Activated naive CD8-positive, alpha-beta T cell treated with anti-CD3 and anti-CD28 coated beads, Interleukin-2, amount 10 ng/mL, durations not matched to agents 7 days and 5 days (primary cell): ENCODE data around the gene LASP1. TPM values are rescaled to one million over a fixed set of nuclear protein-coding genes. Genes with fewer than 3 reads are reported as not detected.
"Not testable (repeated sequence)": the region's sequence is repeated elsewhere in the genome, so short reads cannot be mapped to it uniquely, and the experiment has no call there.

Experiments used
- ATAC-seq: fragments of 150-1000 bp; cut with Tn5 transposase; one replicate; pipeline ENCODE4 v1.10.0; 2021; ENCODE audit warnings: low read depth, moderate library complexity
- POLR2A ChIA-PET: fragments of 350-600 bp; sonication (Branson Sonifier 250); formaldehyde crosslinking; loops from one replicate; lab custom pipeline; 2021; ENCODE audit warnings: antibody characterized with exemption; lab: Charles Lee
- DNase-seq: peaks from one replicate; pipeline ENCODE4 v3.0.0; 2021
- H3K27ac Mint-ChIP-seq: one replicate; pipeline ENCODE4 v1.8.0; 2022; ENCODE audit warnings: mild to moderate bottlenecking, mixed read lengths
- H3K27me3 Mint-ChIP-seq: one replicate; pipeline ENCODE4 v1.8.0; 2022; ENCODE audit warnings: mild to moderate bottlenecking, moderate library complexity, mixed read lengths
- H3K36me3 Mint-ChIP-seq: one replicate; pipeline ENCODE4 v1.8.0; 2021; ENCODE audit warnings: mild to moderate bottlenecking, mixed read lengths
- H3K4me1 Mint-ChIP-seq: one replicate; pipeline ENCODE4 v1.8.0; 2021; ENCODE audit warnings: mixed read lengths
- H3K4me3 Mint-ChIP-seq: one replicate; pipeline ENCODE4 v1.8.0; 2022; ENCODE audit warnings: mild to moderate bottlenecking, moderate library complexity, mixed read lengths
- H3K9me3 Mint-ChIP-seq: one replicate; pipeline ENCODE4 v1.8.0; 2021; ENCODE audit warnings: mixed read lengths
- total RNA-seq, 2 experiments: library from RNA; stranded (reverse); gene quantifications; one replicate each; pipeline ENCODE4 v1.2.3, GENCODE V29; 2021

LASP1 gene
- total RNA-seq, 2 experiments from 2014 or later: 227 to 236 TPM

- no peak for ATAC-seq
- Mint-ChIP-seq H3K36me3 (peaks cover 27% of the 10 kb centered on the region), H3K27me3 (no peaks in the 10 kb centered on the region), H3K9me3 (no peaks in the 10 kb centered on the region), H3K4me1 (peaks cover 13% of the 10 kb centered on the region), H3K27ac (peak overlapping the region; percentile 16), H3K4me3 (no peak overlapping the region)
- POLR2A ChIA-PET: interaction anchor here (1.0 to 1.8 kb wide), 3 partner anchors 18 to 54 kb away, joined by 3 to 6 read pairs (median 3); partner anchors contain the start of genes LASP1, LASP1NB and RPL23
- DNase-seq: no peak
These were observed 38.2 kb downstream of the LASP1 start for GRCh38 chr17:38907930-38908675.

GRCh38 chr17:38908676-38909181 lies 38.9 kb downstream of the LASP1 start:
- no peaks in the 10 kb centered on the region for H3K9me3 Mint-ChIP-seq
- H3K4me1 Mint-ChIP-seq: peaks cover 13% of the 10 kb centered on the region
- POLR2A ChIA-PET: interaction anchor here (1.0 to 1.4 kb wide), 2 partner anchors 39 to 55 kb away, joined by 3 read pairs; partner anchors contain the start of genes LASP1 and RPL23
- H3K36me3 Mint-ChIP-seq: peaks cover 22% of the 10 kb centered on the region
- ATAC-seq (no peak), DNase-seq (no peak)
- H3K4me3 Mint-ChIP-seq: no peak overlapping the region
- H3K27me3 Mint-ChIP-seq: no peaks in the 10 kb centered on the region
- peak overlapping the region; percentile 16 for H3K27ac Mint-ChIP-seq

GRCh38 chr17:38910325-38910724 lies 40.5 kb downstream of the LASP1 start:
- Mint-ChIP-seq H3K27ac (no peak overlapping the region), H3K9me3 (no peaks in the 10 kb centered on the region), H3K4me1 (peaks cover 13% of the 10 kb centered on the region), H3K4me3 (no peak overlapping the region), H3K27me3 (no peaks in the 10 kb centered on the region), H3K36me3 (peaks cover 16% of the 10 kb centered on the region)
- POLR2A ChIA-PET: interaction anchor here (0.6 to 1.6 kb wide), 3 partner anchors 11 to 57 kb away, joined by 3 to 7 read pairs (median 5); partner anchors contain the start of gene RPL23
- DNase-seq (peak; percentile 13), ATAC-seq (no peak)

GRCh38 chr17:38911081-38911730 lies 41.3 kb downstream of the LASP1 start:
- Mint-ChIP-seq H3K9me3 (no peaks in the 10 kb centered on the region), H3K4me3 (no peak overlapping the region), H3K4me1 (peaks cover 10% of the 10 kb centered on the region), H3K27me3 (no peaks in the 10 kb centered on the region), H3K27ac (peak overlapping the region; percentile 25), H3K36me3 (peaks cover 15% of the 10 kb centered on the region)
- ATAC-seq (no peak), DNase-seq (peak; percentile 24)
- POLR2A ChIA-PET: interaction anchor here (1.1 to 1.6 kb wide), 2 partner anchors 12 to 57 kb away, joined by 3 to 5 read pairs; partner anchors contain the start of gene RPL23

- H3K27me3 Mint-ChIP-seq, H3K4me1 Mint-ChIP-seq, ATAC-seq, H3K27ac Mint-ChIP-seq, H3K4me3 Mint-ChIP-seq, H3K9me3 Mint-ChIP-seq: not testable (repeated sequence)
- POLR2A ChIA-PET: interaction anchor here (1.6 kb wide), 1 partner anchor 12 kb away, joined by 5 read pairs; no protein-coding TSS in a partner anchor
- peaks cover 15% of the 10 kb centered on the region for H3K36me3 Mint-ChIP-seq
- DNase-seq: peak; percentile 19
These were observed 41.8 kb downstream of the LASP1 start for GRCh38 chr17:38911731-38912081.

GRCh38 chr17:38912221-38912813 lies 42.5 kb downstream of the LASP1 start:
- H3K36me3 Mint-ChIP-seq: peaks cover 20% of the 10 kb centered on the region
- H3K4me1 Mint-ChIP-seq: peaks cover 12% of the 10 kb centered on the region
- DNase-seq (peak; percentile 26), ATAC-seq (no peak)
- H3K4me3 Mint-ChIP-seq: no peak overlapping the region
- no peaks in the 10 kb centered on the region for H3K27me3 Mint-ChIP-seq
- no peaks in the 10 kb centered on the region for H3K9me3 Mint-ChIP-seq
- POLR2A ChIA-PET: interaction anchor here (0.5 kb wide), 1 partner anchor 1300 kb away, joined by 4 read pairs; no protein-coding TSS in a partner anchor
- peak overlapping the region; percentile 54 for H3K27ac Mint-ChIP-seq

- Mint-ChIP-seq H3K36me3 (peaks cover 27% of the 10 kb centered on the region), H3K4me3 (no peak overlapping the region), H3K27ac (peak overlapping the region; percentile 25), H3K27me3 (no peaks in the 10 kb centered on the region), H3K4me1 (peaks cover 10% of the 10 kb centered on the region), H3K9me3 (no peaks in the 10 kb centered on the region)
- POLR2A ChIA-PET: interaction anchor here (0.8 to 2.8 kb wide), 3 partner anchors 9 to 12 kb away, joined by 3 to 10 read pairs (median 3); partner anchors contain the start of gene LASP1NB
- ATAC-seq: no peak
- DNase-seq: peak; percentile 21
These were observed 45.1 kb downstream of the LASP1 start for GRCh38 chr17:38914741-38915638.

- ATAC-seq: no peak
- Mint-ChIP-seq H3K27me3 (no peaks in the 10 kb centered on the region), H3K36me3 (peaks cover 27% of the 10 kb centered on the region), H3K4me3 (no peak overlapping the region), H3K4me1 (peaks cover 10% of the 10 kb centered on the region), H3K9me3 (no peaks in the 10 kb centered on the region), H3K27ac (no peak overlapping the region)
- POLR2A ChIA-PET: interaction anchor here (0.9 to 2.8 kb wide), 2 partner anchors 10 to 13 kb away, joined by 3 to 10 read pairs; partner anchors contain the start of gene LASP1NB
- DNase-seq: no peak
These were observed 45.8 kb downstream of the LASP1 start for GRCh38 chr17:38915639-38915995.

GRCh38 chr17:38916771-38917170 lies 46.9 kb downstream of the LASP1 start:
- POLR2A ChIA-PET: interaction anchor here (0.7 to 2.8 kb wide), 2 partner anchors 9 to 46 kb away, joined by 3 to 10 read pairs; partner anchors contain the start of gene LASP1NB
- Mint-ChIP-seq H3K27me3 (no peaks in the 10 kb centered on the region), H3K4me3 (no peak overlapping the region), H3K27ac (peak overlapping the region; percentile 72), H3K9me3 (no peaks in the 10 kb centered on the region), H3K4me1 (peaks cover 18% of the 10 kb centered on the region), H3K36me3 (peaks cover 29% of the 10 kb centered on the region)
- ATAC-seq (no peak), DNase-seq (peak; percentile 23)

- peaks cover 21% of the 10 kb centered on the region for H3K4me1 Mint-ChIP-seq
- H3K36me3 Mint-ChIP-seq: peaks cover 27% of the 10 kb centered on the region
- H3K27ac Mint-ChIP-seq: peak overlapping the region; percentile 72
- no peaks in the 10 kb centered on the region for H3K27me3 Mint-ChIP-seq
- POLR2A ChIA-PET: interaction anchor here (2.8 kb wide), 1 partner anchor 8 kb away, joined by 10 read pairs; the partner anchor contains the start of gene LASP1NB
- ATAC-seq (no peak), DNase-seq (no peak)
- no peaks in the 10 kb centered on the region for H3K9me3 Mint-ChIP-seq
- H3K4me3 Mint-ChIP-seq: no peak overlapping the region
These were observed 47.4 kb downstream of the LASP1 start for GRCh38 chr17:38917259-38917658.

- Mint-ChIP-seq H3K4me3 (no peak overlapping the region), H3K27ac (peak overlapping the region; percentile 50), H3K4me1 (peaks cover 21% of the 10 kb centered on the region), H3K36me3 (peaks cover 27% of the 10 kb centered on the region), H3K9me3 (no peaks in the 10 kb centered on the region), H3K27me3 (no peaks in the 10 kb centered on the region)
- no peak for ATAC-seq
- no peak for DNase-seq
- POLR2A ChIA-PET: interaction anchor here (1.3 kb wide), 1 partner anchor 20 kb away, joined by 3 read pairs; no protein-coding TSS in a partner anchor
These were observed 48.5 kb downstream of the LASP1 start for GRCh38 chr17:38918129-38918913.
